ENCODE results near the gene CARS1.
"Not testable (repeated sequence)": the region's sequence is repeated elsewhere in the genome, so short reads cannot be mapped to it uniquely, and the experiment has no call there.

The CARS1 gene

GRCh38 chr11:3089236-3090061 lies 32.2 kb upstream of the CARS1 start:
- DNase-seq = no peak

GRCh38 chr11:3088806-3089205 lies 31.6 kb upstream of the CARS1 start:
- no peak for DNase-seq

GRCh38 chr11:3087821-3088800 lies 30.9 kb upstream of the CARS1 start:
- no peak for DNase-seq

- no peak for DNase-seq
Observed at GRCh38 chr11:3087373-3087772, 30.1 kb upstream of the CARS1 start.

GRCh38 chr11:3086671-3087150 lies 29.5 kb upstream of the CARS1 start:
- no peak for DNase-seq

GRCh38 chr11:3086114-3086513 lies 28.9 kb upstream of the CARS1 start:
- no peak for DNase-seq

GRCh38 chr11:3085052-3085451 lies 27.8 kb upstream of the CARS1 start:
- DNase-seq = no peak

GRCh38 chr11:3083321-3083720 lies 26.1 kb upstream of the CARS1 start:
- DNase-seq = no peak

- DNase-seq = no peak
Observed at GRCh38 chr11:3081386-3081751, 24.1 kb upstream of the CARS1 start.

- no peak for DNase-seq
Observed at GRCh38 chr11:3080733-3081385, 23.6 kb upstream of the CARS1 start.

- DNase-seq = no peak
Observed at GRCh38 chr11:3080104-3080503, 22.9 kb upstream of the CARS1 start.

- no peak for DNase-seq
Observed at GRCh38 chr11:3077846-3078440, 20.7 kb upstream of the CARS1 start.

- DNase-seq = no peak
Observed at GRCh38 chr11:3077189-3077836, 20.1 kb upstream of the CARS1 start.

- no peak for DNase-seq
Observed at GRCh38 chr11:3074912-3075589, 17.8 kb upstream of the CARS1 start.

- no peak for DNase-seq
Observed at GRCh38 chr11:3073029-3073435, 15.8 kb upstream of the CARS1 start.

GRCh38 chr11:3069425-3069824 lies 12.2 kb upstream of the CARS1 start:
- DNase-seq = no peak

GRCh38 chr11:3066308-3066707 lies 9.1 kb upstream of the CARS1 start:
- not testable (repeated sequence) for DNase-seq

GRCh38 chr11:3064709-3065108 lies 7.5 kb upstream of the CARS1 start:
- DNase-seq = not testable (repeated sequence)

GRCh38 chr11:3063876-3064275 lies 6.7 kb upstream of the CARS1 start:
- DNase-seq = not testable (repeated sequence)

- DNase-seq = not testable (repeated sequence)
Observed at GRCh38 chr11:3063432-3063831, 6.2 kb upstream of the CARS1 start.

- DNase-seq = no peak
Observed at GRCh38 chr11:3060436-3061025, 3.3 kb upstream of the CARS1 start.

Measured in activated CD4-positive, CD25-positive, alpha-beta regulatory T cell treated with anti-CD3 and anti-CD28 coated beads, Interleukin-2, amount 50 U/mL, for 72 hours (primary cell).